ENCODE measurements around the gene THSD4. TPM values are rescaled to one million over a fixed set of nuclear protein-coding genes. Genes with fewer than 3 reads are reported as not detected.

THSD4 gene
- total RNA-seq (2011; cell fraction: chromatin; rRNA removed; ENCODE audit: low replicate concordance), result 0.05 TPM in 1 of 2 replicates, not detected in the other
- total RNA-seq (2011; cell fraction: nucleolus; rRNA removed), result under 0.01 TPM in 1 of 2 replicates, not detected in the other
- 0.07 and 0.08 TPM in 2 replicates for total RNA-seq (2011; cell fraction: nucleoplasm; rRNA removed)
- not detected in 2 replicates for total RNA-seq (2014; rRNA removed)
- total RNA-seq (2014; rRNA removed; fragmentation: Illumina TruSeq; extraction: Trizol), result 0.04 TPM in 1 of 2 replicates, not detected in the other
- 0.04 TPM in 2 replicates for total RNA-seq (2015; rRNA removed; fragmentation: Illumina TruSeq; extraction: Trizol)
- total RNA-seq (2021), result 0.04 and 0.18 TPM in 2 replicates
- polyA plus RNA-seq (2011; rRNA removed), result not detected in 2 replicates
- 0.03 TPM in 1 of 2 replicates, not detected in the other for polyA plus RNA-seq (2011; cell fraction: cytosol; rRNA removed)
- polyA plus RNA-seq (2011; cell fraction: nucleus; rRNA removed), result 0.01 TPM in 1 of 2 replicates, not detected in the other
- polyA plus RNA-seq (2012), result 0.01 and 1.7 TPM in 2 replicates
- polyA plus RNA-seq (2014; fragmentation: Illumina TruSeq; extraction: Trizol), result 0.04 and 0.08 TPM in 2 replicates
- polyA plus RNA-seq (2014; fragmentation: Nextera tagmentation; extraction: Ambion mirVana), result not detected
- polyA plus RNA-seq (2014; rRNA removed), result 0.03 TPM in 1 of 2 replicates, not detected in the other
- polyA minus RNA-seq (2011; rRNA and poly(A)+ RNA removed), result not detected in 2 replicates
- not detected in 2 replicates for polyA minus RNA-seq (2011; cell fraction: cytosol; rRNA and poly(A)+ RNA removed)
- not detected in 2 replicates for polyA minus RNA-seq (2011; cell fraction: nucleus; rRNA and poly(A)+ RNA removed)
- percentile 11 among the genes with signal in this experiment for Bru-seq, nascent RNA
- percentile 15 among the genes with signal in this experiment for BruChase-seq, experiment 1, labeled RNA remaining after a 2-hour chase
- BruChase-seq, experiment 2, labeled RNA remaining after a 6-hour chase, result percentile 18 among the genes with signal in this experiment
- long read RNA-seq, experiment 1, partial matches to known transcripts, result 0 of 1 reads
- long read RNA-seq, experiment 1, other reads (novel, unspliced or antisense), result 1 of 1 reads
- long read RNA-seq, experiment 2, result 0 reads
- long read RNA-seq, experiment 3, partial matches to known transcripts, result 0 of 1 reads
- long read RNA-seq, experiment 3, other reads (novel, unspliced or antisense), result 1 of 1 reads

DNA sequence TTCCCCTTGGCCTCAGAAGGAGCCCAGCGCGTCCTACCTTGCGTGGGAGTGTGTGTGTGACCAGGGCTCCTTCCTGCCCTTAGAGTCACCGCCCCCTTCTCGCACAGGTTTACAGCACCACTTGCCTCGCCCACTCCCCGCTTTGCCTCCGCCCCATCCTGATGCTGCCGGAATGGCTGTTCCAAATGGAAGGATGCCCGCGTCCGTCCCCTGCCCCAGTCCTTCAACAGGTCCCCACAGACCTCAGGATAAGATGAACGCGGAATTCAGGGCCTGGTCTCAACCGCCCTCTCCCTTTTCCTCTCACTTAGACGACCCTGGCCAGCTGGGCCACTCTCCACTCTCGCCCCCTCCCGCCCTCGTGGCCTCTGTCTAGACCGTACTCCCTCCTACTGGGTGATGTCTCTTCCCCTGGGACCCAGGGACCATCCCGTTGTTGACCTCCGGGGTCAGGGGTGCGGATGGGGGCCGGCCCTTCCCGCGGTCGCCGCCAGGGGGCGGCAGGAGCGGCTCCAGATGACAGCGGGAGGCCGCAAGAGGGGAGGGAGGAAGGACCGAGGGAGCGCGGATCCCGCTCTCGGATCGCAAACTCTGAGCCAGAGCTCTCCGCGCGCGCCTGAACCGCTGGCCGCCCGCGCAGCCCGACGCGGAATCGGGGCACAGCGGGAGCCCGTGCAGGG, at the start of gene THSD4:
TSS of gene THSD4 (plus strand) at position 585 of the 680 bp plus-strand sequence.
- Histone ChIP-seq H3K4me3 (peak within 1 kb of the TSS; percentile 27), H3K27me3 (ENCODE audit: control insufficient read depth in 2 of 2, insufficient read depth in 2 of 2, low read length in 2 of 2) (peaks cover 9 to 13% of the 10 kb centered on the region in 2 experiments; a peak in 3 of 5 replicates), H3K9me1 (ENCODE audit: control insufficient read depth, insufficient read depth, low read length) (no peaks in the 10 kb centered on the region), H3K9ac (ENCODE audit: insufficient read depth in 1 of 2, low read depth in 2 of 2, low read length in 2 of 2) (no peak within 1 kb of the TSS; a peak in 1 of 4 replicates), H3K79me2 (ENCODE audit: control insufficient read depth, insufficient read depth, low read length) (no peaks in the 10 kb centered on the region), H3K4me2 (ENCODE audit: insufficient read depth, low read length) (peak within 1 kb of the TSS; percentile 55; the same call in 1 of the 2 replicates), H3K9me3 (replicated peaks; ENCODE audit: control insufficient read depth, insufficient read depth, low read depth, low read length) (no peaks in the 10 kb centered on the region), H2AFZ (ENCODE audit: low read depth, low read length) (0 out of 2 replicates have a peak within 1 kb of the TSS, but pooled peaks have one; percentile 66), H3K36me3 (ENCODE audit: control insufficient read depth, insufficient read depth, low read length) (no peaks in the 10 kb centered on the region), H3K4me1 (replicated peaks in 1 of 2; ENCODE audit: control insufficient read depth in 2 of 2, insufficient read depth in 2 of 2, low read length in 2 of 2) (peaks cover 0 to 15% of the 10 kb centered on the region in 2 experiments; a peak in 2 of 5 replicates), H3K27ac (ENCODE audit: extremely low read depth, low read depth, low read length) (no peak within 1 kb of the TSS), H4K20me1 (replicated peaks; ENCODE audit: control insufficient read depth, insufficient read depth, low read length) (0 out of 2 replicates have a peak, but pooled peaks cover 9% of the 10 kb centered on the region)
- intact Hi-C loops (cut with micrococcal nuclease) (loop anchor here (5.0 kb wide), 1 partner anchor 327 kb away; no protein-coding TSS in a partner anchor), in situ Hi-C loops (cut with MboI) (loop anchor here (10.0 kb wide), 1 partner anchor 330 kb away; no protein-coding TSS in a partner anchor)
- ATAC-seq, result peak; percentile 99
- peak; percentile 72 to 93 (median 90) for DNase-seq (ENCODE audit: extremely low read depth in 1 of 4, low spot score in 3 of 4)
- no TSS peak for BruUV-seq (replicated peaks)
- WGBS (ENCODE audit: insufficient coverage, low coverage, missing lambda C conversion rate), result 31% methylated on average over 15 of the region's 52 CpGs
- ChIA-PET POLR2A (no interaction called here), CTCF (ENCODE audit: low intra/inter-chr PET ratio) (interaction anchor here (0.6 to 2.9 kb wide), 3 partner anchors 325 to 329 kb away, joined by 3 to 10 read pairs (median 3); no protein-coding TSS in a partner anchor)
- FAIRE-seq, result peak; percentile 48
- TF ChIP-seq, protein P1, sequence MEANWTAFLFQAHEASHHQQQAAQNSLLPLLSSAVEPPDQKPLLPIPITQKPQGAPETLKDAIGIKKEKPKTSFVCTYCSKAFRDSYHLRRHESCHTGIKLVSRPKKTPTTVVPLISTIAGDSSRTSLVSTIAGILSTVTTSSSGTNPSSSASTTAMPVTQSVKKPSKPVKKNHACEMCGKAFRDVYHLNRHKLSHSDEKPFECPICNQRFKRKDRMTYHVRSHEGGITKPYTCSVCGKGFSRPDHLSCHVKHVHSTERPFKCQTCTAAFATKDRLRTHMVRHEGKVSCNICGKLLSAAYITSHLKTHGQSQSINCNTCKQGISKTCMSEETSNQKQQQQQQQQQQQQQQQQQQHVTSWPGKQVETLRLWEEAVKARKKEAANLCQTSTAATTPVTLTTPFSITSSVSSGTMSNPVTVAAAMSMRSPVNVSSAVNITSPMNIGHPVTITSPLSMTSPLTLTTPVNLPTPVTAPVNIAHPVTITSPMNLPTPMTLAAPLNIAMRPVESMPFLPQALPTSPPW (CRISPR knock-in tag; IDR thresholded peaks at IDR 0.05), result peak; percentile 61; the same call in 1 of the 2 replicates
- peak; percentile 44; the same call in 1 of the 2 replicates for TF ChIP-seq XRCC5 (IDR thresholded peaks at IDR 0.05; ENCODE audit: low read depth, low read length)
- TF ChIP-seq, protein P2, sequence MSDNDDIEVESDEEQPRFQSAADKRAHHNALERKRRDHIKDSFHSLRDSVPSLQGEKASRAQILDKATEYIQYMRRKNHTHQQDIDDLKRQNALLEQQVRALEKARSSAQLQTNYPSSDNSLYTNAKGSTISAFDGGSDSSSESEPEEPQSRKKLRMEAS (CRISPR knock-in tag; IDR thresholded peaks at IDR 0.05), result no peak
- no peak for TF ChIP-seq MCM5 (IDR thresholded peaks at IDR 0.05; ENCODE audit: low read depth)
- TF ChIP-seq, protein P3, sequence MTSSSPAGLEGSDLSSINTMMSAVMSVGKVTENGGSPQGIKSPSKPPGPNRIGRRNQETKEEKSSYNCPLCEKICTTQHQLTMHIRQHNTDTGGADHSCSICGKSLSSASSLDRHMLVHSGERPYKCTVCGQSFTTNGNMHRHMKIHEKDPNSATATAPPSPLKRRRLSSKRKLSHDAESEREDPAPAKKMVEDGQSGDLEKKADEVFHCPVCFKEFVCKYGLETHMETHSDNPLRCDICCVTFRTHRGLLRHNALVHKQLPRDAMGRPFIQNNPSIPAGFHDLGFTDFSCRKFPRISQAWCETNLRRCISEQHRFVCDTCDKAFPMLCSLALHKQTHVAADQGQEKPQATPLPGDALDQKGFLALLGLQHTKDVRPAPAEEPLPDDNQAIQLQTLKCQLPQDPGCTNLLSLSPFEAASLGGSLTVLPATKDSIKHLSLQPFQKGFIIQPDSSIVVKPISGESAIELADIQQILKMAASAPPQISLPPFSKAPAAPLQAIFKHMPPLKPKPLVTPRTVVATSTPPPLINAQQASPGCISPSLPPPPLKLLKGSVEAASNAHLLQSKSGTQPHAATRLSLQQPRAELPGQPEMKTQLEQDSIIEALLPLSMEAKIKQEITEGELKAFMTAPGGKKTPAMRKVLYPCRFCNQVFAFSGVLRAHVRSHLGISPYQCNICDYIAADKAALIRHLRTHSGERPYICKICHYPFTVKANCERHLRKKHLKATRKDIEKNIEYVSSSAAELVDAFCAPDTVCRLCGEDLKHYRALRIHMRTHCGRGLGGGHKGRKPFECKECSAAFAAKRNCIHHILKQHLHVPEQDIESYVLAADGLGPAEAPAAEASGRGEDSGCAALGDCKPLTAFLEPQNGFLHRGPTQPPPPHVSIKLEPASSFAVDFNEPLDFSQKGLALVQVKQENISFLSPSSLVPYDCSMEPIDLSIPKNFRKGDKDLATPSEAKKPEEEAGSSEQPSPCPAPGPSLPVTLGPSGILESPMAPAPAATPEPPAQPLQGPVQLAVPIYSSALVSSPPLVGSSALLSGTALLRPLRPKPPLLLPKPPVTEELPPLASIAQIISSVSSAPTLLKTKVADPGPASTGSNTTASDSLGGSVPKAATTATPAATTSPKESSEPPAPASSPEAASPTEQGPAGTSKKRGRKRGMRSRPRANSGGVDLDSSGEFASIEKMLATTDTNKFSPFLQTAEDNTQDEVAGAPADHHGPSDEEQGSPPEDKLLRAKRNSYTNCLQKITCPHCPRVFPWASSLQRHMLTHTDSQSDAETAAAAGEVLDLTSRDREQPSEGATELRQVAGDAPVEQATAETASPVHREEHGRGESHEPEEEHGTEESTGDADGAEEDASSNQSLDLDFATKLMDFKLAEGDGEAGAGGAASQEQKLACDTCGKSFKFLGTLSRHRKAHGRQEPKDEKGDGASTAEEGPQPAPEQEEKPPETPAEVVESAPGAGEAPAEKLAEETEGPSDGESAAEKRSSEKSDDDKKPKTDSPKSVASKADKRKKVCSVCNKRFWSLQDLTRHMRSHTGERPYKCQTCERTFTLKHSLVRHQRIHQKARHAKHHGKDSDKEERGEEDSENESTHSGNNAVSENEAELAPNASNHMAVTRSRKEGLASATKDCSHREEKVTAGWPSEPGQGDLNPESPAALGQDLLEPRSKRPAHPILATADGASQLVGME (CRISPR knock-in tag; IDR thresholded peaks at IDR 0.05), result no peak
- TF ChIP-seq RCOR1 (IDR thresholded peaks at IDR 0.05; ENCODE audit: borderline replicate concordance in 1 of 2, low read depth in 2 of 2, low read length in 2 of 2), result 0 out of 4 replicates have a peak, but pooled peaks of 1 of the 2 experiments have one; percentile 19
- TF ChIP-seq GABPA (tag; conservative IDR thresholded peaks at IDR 0.05; ENCODE audit: low read depth), result no peak
- no peak for TF ChIP-seq ZC3H8 (IDR thresholded peaks at IDR 0.05)
